Measurements from ENCODE around the gene AMD1. TPM values are rescaled to one million over a fixed set of nuclear protein-coding genes. Genes with fewer than 3 reads are reported as not detected.

The AMD1 gene
- total and polyA plus RNA-seq, 10 of the 15 experiments (the other 5 are each of a cell fraction or from before 2014, with no cell fraction given), result 58.2 to 116 (median 79.3) TPM

GRCh38 chr6:110934381-110934898, 59.9 kb downstream of the AMD1 start:
- Histone ChIP-seq H2AFZ (ENCODE audit: control insufficient read depth, low read depth, low read length) (no peak overlapping the region), H3K9me3 (replicated peaks; ENCODE audit: control insufficient read depth, insufficient read depth, low read length) (no peaks in the 10 kb centered on the region), H3K27me3 (replicated peaks in 1 of 2; ENCODE audit: control insufficient read depth in 2 of 2, insufficient read depth in 2 of 2, low read length in 1 of 2) (no peaks in the 10 kb centered on the region), H3K4me3 (no peak overlapping the region), H3K4me2 (ENCODE audit: control insufficient read depth, insufficient read depth) (no peak overlapping the region), H3K79me2 (ENCODE audit: control insufficient read depth, insufficient read depth, low read length) (no peaks in the 10 kb centered on the region), H4K20me1 (ENCODE audit: control insufficient read depth, insufficient read depth) (no peaks in the 10 kb centered on the region), H3K9ac (ENCODE audit: control insufficient read depth, insufficient read depth, low read length) (no peak overlapping the region), H3K27ac (ENCODE audit: control insufficient read depth, insufficient read depth) (no peak overlapping the region), H3K36me3 (ENCODE audit: control insufficient read depth in 2 of 2, insufficient read depth in 2 of 2, low read length in 1 of 2) (no peaks in the 10 kb centered on the region), H3K4me1 (ENCODE audit: control insufficient read depth, insufficient read depth, low read length) (no peaks in the 10 kb centered on the region)
- BruUV-seq (replicated peaks), result no TSS peak
- POLR2A ChIA-PET, result no interaction called here
- no peak for FAIRE-seq
- in situ Hi-C loops (cut with MboI) (no loop called here), intact Hi-C loops (cut with micrococcal nuclease; ENCODE audit: unreplicated experiment) (no loop called here)
- CTCF ChIA-PET, result interaction anchor here (0.6 to 1.5 kb wide), 2 partner anchors 9 to 244 kb away, joined by 3 to 4 read pairs; no protein-coding TSS in a partner anchor
- RAD21 ChIA-PET (ENCODE audit: unreplicated experiment), result interaction anchor here (1.1 to 1.5 kb wide), 2 partner anchors 119 to 252 kb away, joined by 3 to 4 read pairs; partner anchors contain the start of gene CDK19
- 93% methylated on average over 1 of the region's 1 CpG for WGBS (ENCODE audit: insufficient coverage, insufficient replicate concordance, low lambda C conversion rate, missing lambda C conversion rate)
- TF ChIP-seq NKRF (conservative IDR thresholded peaks at IDR 0.05) (no peak), FOXK2 (IDR thresholded peaks at IDR 0.05) (no peak), NR2C2 (IDR thresholded peaks at IDR 0.05; ENCODE audit: borderline replicate concordance, control insufficient read depth, insufficient read length, low read depth) (no peak), ZNF24 (IDR thresholded peaks at IDR 0.05) (no peak), RFX5 (IDR thresholded peaks at IDR 0.05; ENCODE audit: low read depth, low read length) (no peak), ATF7 (IDR thresholded peaks at IDR 0.05; ENCODE audit: low read depth) (no peak), IRF5 (IDR thresholded peaks at IDR 0.05; ENCODE audit: borderline replicate concordance) (no peak), SMAD5 (IDR thresholded peaks at IDR 0.05; ENCODE audit: low read depth) (no peak), CTCF (IDR thresholded peaks at IDR 0.05 in 2 of 3, conservative IDR thresholded peaks at IDR 0.05 in 1 of 3; ENCODE audit: control insufficient read depth in 2 of 3, extremely low read depth in 1 of 3, insufficient read depth in 1 of 3, low read depth in 3 of 3, low read length in 3 of 3) (no peak), HSF1 (IDR thresholded peaks at IDR 0.05; ENCODE audit: low read depth, low read length) (no peak)
- ATAC-seq, result no peak
- SMC1A ChIA-PET (ENCODE audit: uncharacterized antibody, unreplicated experiment), result interaction anchor here (1.2 to 1.3 kb wide), 2 partner anchors 10 to 125 kb away, joined by 4 to 8 read pairs; no protein-coding TSS in a partner anchor
- DNase-seq (ENCODE audit: low read depth, low spot score), result no peak

Measured in GM12878 (cell line).